ENCODE results near the gene MAEA.

GRCh38 chr4:1252928-1253492 is 36.7 kb upstream of the MAEA start:
- TF ChIP-seq POLR2A (IDR thresholded peaks at IDR 0.05) (no peak), CTCF (IDR thresholded peaks at IDR 0.05) (no peak)
